COLO668 (cell line): ENCODE data around the gene CPN2.

Experiments
- DNase-seq: peaks from one replicate; lab custom pipeline; 2025; ENCODE audit not compliant: unreplicated experiment; lab: John Stamatoyannopoulos, UW

The CPN2 gene, protein sequence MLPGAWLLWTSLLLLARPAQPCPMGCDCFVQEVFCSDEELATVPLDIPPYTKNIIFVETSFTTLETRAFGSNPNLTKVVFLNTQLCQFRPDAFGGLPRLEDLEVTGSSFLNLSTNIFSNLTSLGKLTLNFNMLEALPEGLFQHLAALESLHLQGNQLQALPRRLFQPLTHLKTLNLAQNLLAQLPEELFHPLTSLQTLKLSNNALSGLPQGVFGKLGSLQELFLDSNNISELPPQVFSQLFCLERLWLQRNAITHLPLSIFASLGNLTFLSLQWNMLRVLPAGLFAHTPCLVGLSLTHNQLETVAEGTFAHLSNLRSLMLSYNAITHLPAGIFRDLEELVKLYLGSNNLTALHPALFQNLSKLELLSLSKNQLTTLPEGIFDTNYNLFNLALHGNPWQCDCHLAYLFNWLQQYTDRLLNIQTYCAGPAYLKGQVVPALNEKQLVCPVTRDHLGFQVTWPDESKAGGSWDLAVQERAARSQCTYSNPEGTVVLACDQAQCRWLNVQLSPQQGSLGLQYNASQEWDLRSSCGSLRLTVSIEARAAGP

DNA sequence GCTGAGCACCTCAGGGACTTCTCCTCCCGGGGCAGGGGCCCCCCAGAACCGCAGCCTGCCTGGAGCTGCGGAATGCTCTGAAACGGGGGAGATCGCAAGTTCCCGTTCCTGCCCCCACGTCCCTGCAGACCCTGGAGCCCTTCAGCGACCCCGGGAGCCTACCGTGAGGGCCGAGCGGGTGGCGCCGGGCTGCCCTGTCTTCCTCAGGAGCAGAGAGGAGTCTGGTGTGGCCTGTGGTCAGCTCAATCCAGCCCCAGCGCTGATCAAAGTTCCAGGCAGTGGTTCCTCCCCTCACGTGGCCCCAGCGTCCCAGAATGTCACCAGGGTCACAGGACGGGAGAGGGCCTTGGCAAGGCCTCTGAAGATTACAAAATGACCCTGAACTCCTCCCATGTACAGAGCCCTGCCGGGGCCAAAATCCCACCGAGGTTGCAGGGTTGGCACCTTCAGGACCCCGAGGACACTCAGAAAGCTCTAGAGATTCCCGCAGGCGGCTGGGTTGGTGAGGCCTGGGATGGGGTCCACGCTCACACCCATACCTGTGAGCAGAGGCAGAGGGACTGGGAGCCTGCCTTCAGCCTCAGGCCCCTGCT is at the start of gene CPN2:
Gene CPN2 (minus strand): TSS at position 249 of the 593 bp plus-strand sequence. CDS start 8,626 bp downstream, outside the sequence.
- no peak for DNase-seq

GRCh38 chr3:194399874-194400411 is 48.8 kb upstream of the CPN2 start:
- DNase-seq: no peak

- DNase-seq: no peak
These were observed 48.0 kb upstream of the CPN2 start, which contains the start of gene GP5 for GRCh38 chr3:194399166-194399565. TSS of gene GP5 (minus strand) at chr3:194399266. CDS start at chr3:194398282, 984 bp downstream.

DNA sequence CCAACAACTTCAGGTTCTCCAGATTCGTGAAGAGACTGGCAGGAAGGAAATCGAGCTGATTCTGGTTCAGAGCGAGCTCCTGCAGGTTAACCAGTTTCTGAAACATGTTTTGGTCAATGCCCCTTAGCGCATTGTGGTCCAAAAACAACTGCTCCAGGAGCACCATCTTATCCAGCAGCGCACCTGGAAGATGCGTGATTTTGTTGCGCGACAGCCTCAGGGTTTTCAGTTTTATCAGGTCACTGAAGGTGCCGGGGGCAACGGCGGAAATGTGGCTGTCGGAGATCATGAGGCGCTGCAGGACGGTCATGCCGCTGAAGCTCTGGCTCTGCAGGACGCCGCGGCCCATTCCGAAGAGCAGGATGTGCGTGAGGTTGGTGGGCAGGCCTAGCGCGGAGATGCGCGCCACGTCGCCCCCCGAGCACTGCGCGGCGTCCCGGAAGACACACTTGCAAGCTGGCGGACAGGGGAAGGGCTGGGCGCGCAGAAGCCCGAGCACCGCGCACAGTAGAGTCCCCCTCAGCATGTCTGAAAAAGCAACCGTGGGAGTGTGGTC is 46.7 kb upstream of the CPN2 start:
- DNase-seq: no peak

DNA sequence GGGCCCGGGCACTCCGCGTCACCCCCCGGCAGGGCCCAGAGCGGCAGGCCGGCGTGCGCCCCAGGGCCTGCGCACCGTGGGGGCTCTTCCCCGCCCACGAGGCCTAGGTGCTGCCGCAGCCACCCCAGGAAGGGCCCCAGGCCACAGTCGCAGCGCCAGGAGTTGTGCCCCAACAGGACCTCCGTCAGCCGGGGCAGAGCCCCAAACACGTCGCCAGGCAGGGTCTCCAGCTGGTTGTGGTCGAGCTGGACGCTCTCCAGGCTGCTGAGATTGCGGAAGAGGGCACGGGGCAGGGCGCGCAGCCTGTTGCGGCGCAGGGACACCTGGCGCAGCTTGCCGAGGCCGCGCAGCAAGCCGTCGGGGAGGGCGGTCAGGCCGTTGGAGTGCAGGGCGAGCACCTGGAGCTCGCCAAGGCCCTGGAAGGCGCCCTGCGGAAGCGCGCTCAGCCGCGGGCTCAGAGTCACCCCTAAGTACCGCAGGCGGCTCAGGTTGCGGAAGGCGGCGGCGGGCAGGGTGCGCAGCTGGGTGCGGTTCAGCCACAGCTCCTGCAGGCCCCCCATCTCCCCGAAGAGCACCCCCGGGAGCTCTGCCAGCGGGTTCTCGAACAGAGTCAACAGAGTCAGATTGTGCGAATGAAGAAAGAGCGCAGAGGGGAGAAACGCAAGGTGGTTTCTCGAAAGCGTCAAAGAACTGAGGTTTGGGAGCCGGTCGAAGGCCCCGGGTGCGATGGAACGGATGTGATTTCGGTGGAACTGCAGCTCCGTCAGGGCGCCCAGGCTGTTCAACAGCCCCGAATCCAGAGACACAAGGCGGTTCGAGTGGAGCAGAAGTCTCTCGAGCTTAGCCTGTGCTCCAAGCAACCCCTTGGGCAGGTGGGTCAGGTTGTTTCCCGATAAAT is 46.0 kb upstream of the CPN2 start:
- peak; percentile 77 for DNase-seq

- DNase-seq: no peak
These were observed 45.4 kb upstream of the CPN2 start for GRCh38 chr3:194396539-194396858.

- DNase-seq: no peak
These were observed 44.8 kb upstream of the CPN2 start for GRCh38 chr3:194395778-194396538.

- no peak for DNase-seq
These were observed 44.1 kb upstream of the CPN2 start for GRCh38 chr3:194395212-194395611.

DNA sequence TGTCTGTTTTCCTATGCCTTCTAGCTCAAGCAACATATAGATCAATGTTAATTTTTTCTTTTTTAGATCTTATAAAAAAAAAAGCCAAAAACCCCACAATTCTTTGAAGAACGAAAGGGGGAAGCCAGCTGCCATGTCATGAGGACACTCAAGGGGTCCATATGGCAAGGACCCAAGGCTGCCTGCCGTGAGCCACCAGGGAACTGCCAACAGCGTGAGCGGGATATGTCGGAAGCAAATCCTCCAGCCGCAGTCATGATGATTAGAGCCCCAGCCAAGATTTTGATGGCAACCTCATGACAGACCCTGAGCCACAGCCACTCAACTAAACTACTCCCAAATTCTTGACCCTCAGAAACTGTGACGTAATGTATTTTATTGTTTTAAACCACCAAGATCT is 41.4 kb upstream of the CPN2 start:
- DNase-seq: no peak

- no peak for DNase-seq
These were observed 39.7 kb upstream of the CPN2 start for GRCh38 chr3:194390835-194391234.

GRCh38 chr3:194389269-194389668 is 38.1 kb upstream of the CPN2 start:
- no peak for DNase-seq

- DNase-seq: no peak
These were observed 36.8 kb upstream of the CPN2 start for GRCh38 chr3:194387926-194388418.

GRCh38 chr3:194387276-194387675 is 36.1 kb upstream of the CPN2 start:
- no peak for DNase-seq

GRCh38 chr3:194386648-194387047 is 35.5 kb upstream of the CPN2 start:
- peak; percentile 10 for DNase-seq

- no peak for DNase-seq
These were observed 34.9 kb upstream of the CPN2 start for GRCh38 chr3:194386066-194386465.

DNA sequence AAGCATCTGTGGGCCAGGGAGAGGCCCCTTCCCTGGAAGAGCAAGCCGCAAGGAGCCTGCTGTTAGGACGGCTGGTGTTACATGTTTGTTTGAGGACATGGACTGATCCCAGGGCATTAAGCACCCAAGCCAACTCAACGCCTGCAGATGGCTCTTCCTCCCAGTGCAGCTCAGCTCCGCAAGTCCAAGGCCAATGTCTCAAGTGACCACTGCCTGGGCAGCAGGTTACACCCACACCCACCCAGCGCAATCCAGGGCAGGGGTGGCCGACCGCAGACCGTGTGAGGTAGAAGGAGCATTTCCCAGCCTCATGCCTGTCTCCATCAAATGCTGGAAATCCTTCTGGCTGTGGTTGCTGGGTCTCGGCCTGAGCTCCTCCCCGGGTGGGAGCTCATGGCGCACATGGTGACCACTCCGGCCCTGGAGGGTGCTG is 33.5 kb upstream of the CPN2 start:
- no peak for DNase-seq

DNA sequence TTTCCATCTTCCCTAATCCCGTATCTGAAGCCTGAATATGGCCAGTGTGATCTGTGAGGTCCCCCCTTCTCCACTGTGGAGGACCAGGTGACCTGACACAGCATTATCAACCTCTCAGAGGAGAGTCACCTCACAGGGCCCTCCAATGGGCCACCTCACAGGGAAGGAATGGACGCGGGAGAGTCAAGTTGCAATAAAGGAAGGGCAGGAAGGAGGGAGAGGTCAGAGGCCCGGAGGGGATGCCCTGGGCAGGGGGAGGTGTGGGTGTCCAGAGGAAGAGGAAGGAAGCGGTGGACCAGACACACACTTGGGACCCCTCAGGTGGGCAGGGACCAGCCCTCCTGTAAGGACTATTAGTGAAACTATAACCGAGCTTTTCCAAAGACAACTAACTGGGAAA is 33.0 kb upstream of the CPN2 start:
- DNase-seq: no peak

DNA sequence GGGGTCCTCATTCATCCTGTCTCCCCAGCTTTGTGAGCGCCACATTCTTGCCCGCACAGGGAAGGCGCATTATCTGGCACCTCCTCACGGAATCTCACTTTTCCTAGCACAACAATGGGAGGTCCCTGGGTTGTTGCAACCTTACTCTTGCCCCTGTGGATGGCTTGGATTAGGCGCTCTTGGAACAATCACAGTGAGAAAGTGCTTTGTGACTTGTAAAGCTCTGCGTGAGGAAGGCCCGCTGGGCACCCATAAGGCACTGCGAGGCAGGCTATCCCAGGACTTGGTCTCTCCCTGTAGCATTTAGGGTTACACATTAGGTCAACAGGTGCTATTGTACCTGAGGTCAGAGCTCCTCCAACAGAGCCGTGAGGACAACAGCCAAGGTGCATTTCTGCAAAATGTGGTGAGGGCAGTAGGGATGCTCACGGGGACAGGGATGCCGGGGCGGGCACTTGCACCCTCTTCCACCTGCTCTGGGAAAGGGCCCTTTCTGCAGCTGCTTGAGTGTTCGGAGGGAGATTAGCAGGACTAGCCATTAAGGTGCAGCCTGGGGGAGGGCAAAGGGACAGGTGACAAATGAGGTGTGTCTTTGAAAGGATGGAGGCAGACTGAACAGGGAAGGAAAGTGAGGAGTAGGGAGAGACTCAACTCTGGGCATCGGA is 32.3 kb upstream of the CPN2 start:
- no peak for DNase-seq

DNA sequence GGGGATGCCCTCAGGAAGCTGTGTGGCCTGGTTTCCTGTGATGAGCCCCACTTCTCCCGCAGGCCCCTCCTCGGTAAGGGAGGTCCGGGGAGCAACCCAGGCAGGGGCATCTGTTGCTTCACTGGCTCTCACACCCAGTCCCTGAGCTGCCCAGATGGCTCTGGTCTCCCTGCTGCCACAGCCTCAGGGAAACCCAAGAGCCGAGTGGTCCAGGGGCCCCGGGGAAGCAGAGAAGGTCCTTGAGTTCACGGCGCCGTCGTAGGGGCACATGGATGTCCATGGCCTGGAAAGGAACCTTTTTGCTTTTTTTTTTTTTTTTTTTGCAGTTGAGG is 31.7 kb upstream of the CPN2 start:
- no peak for DNase-seq
